K562 (cell line): Measurements from ENCODE around the gene DCAF11. TPM values are rescaled to one million over a fixed set of nuclear protein-coding genes. Genes with fewer than 3 reads are reported as not detected.

Experiments used
- CHD7 ChIP-seq: fragments of 200-600 bp; sonication (generic); IDR thresholded peaks from one replicate; pipeline ENCODE4 v1.6.1; 2012; ENCODE audit warnings: mild to moderate bottlenecking, low read depth, low read length, inconsistent platforms
- EGR1 ChIP-seq: fragments of 450-650 bp; conservative IDR thresholded peaks from 2 replicates; pipeline ENCODE4 v1.6.1; 2017; ENCODE audit warnings: mild to moderate bottlenecking
- ESRRA ChIP-seq: fragments of 450-650 bp; IDR thresholded peaks from 2 replicates; pipeline ENCODE4 v1.6.1; 2014; ENCODE audit warnings: low read depth, mild to moderate bottlenecking, moderate library complexity, borderline replicate concordance
- MEIS2 ChIP-seq: fragments of 450-650 bp; IDR thresholded peaks from 2 replicates; pipeline ENCODE4 v1.6.1; 2014; ENCODE audit warnings: mild to moderate bottlenecking; ENCODE audit not compliant: partially characterized antibody
- RB1 ChIP-seq: fragments of 450-650 bp; IDR thresholded peaks from 2 replicates; pipeline ENCODE4 v1.6.1; 2017; ENCODE audit warnings: low read depth, mild to moderate bottlenecking
- RCOR1 ChIP-seq, 2 experiments: IDR thresholded peaks; 2 replicates each; pipeline ENCODE4 v1.6.1; 2012; ENCODE audit warnings: low read depth in 2 of 2, low read length in 2 of 2, borderline replicate concordance in 1 of 2, improper control_type of control experiment in 1 of 2
- XRCC5 ChIP-seq: fragments of 200-400 bp; formaldehyde crosslinking; IDR thresholded peaks from 2 replicates; pipeline ENCODE4 v1.6.1; 2017; ENCODE audit warnings: low read depth, mild to moderate bottlenecking, low read length
- ZFPM2 ChIP-seq: fragments of 250-450 bp; sonication (Bioruptor Pico); IDR thresholded peaks from 2 replicates; pipeline ENCODE4 v1.5.1; 2022; ENCODE audit warnings: mild to moderate bottlenecking
- ZNF146 ChIP-seq: IDR thresholded peaks from one replicate; pipeline ENCODE4 v1.6.1; 2018; ENCODE audit warnings: missing compliant biosample characterization; ENCODE audit not compliant: unreplicated experiment
- ZNF347 ChIP-seq: fragments of 450-650 bp; formaldehyde crosslinking; IDR thresholded peaks from 2 replicates; pipeline ENCODE4 v1.4.0; 2020; ENCODE audit warnings: low read depth, mild to moderate bottlenecking, moderate library complexity
- ZNF449 ChIP-seq: fragments of 250-450 bp; sonication (Bioruptor Pico); IDR thresholded peaks from 2 replicates; pipeline ENCODE4 v1.8.0; 2022; ENCODE audit warnings: moderate library complexity, mild to moderate bottlenecking, inconsistent platforms
- ZNF518B ChIP-seq: fragments of 250-450 bp; sonication (Bioruptor Pico); IDR thresholded peaks from 2 replicates; pipeline ENCODE4 v1.5.0; 2021; ENCODE audit warnings: mild to moderate bottlenecking, moderate library complexity
- ZNF699 ChIP-seq: fragments of 250-450 bp; sonication (Bioruptor Pico); IDR thresholded peaks from 2 replicates; pipeline ENCODE4 v1.8.0; 2021; ENCODE audit warnings: mild to moderate bottlenecking, moderate library complexity; ENCODE audit not compliant: insufficient replicate concordance
- polyA plus RNA-seq, 8 experiments: library from polyadenylated mRNA; depleted of rRNA in 4 of 8; stranded (reverse) in 5 of 8; unstranded in 3 of 8; fragments of >200 nt; fragmentation: Nextera tagmentation in 2 of 8; fragmentation: Illumina TruSeq in 1 of 8; extraction: Ambion mirVana in 2 of 8; extraction: Trizol in 1 of 8; gene quantifications; 2 replicates each; pipeline versions ENCODE4 v1.2.1 to v1.2.3, GENCODE V29; 2011 to 2014; ENCODE audit warnings: inconsistent platforms in 1 of 8, missing spikeins in 1 of 8
- total RNA-seq, 7 experiments: library from RNA; depleted of rRNA in 6 of 7; stranded (reverse); fragments of >200 nt in 6 of 7; fragmentation: Illumina TruSeq in 2 of 7; extraction: Trizol in 2 of 7; gene quantifications; 2 replicates each; pipeline versions ENCODE4 v1.2.1 to v1.2.3, GENCODE V29; 2011 to 2021; ENCODE audit warnings: low replicate concordance in 1 of 7

Gene DCAF11
- total and polyA plus RNA-seq, 9 of the 15 experiments (the other 6 are each of a cell fraction or from before 2014, with no cell fraction given) = 8.5 to 46.2 (median 36.4) TPM

DNA sequence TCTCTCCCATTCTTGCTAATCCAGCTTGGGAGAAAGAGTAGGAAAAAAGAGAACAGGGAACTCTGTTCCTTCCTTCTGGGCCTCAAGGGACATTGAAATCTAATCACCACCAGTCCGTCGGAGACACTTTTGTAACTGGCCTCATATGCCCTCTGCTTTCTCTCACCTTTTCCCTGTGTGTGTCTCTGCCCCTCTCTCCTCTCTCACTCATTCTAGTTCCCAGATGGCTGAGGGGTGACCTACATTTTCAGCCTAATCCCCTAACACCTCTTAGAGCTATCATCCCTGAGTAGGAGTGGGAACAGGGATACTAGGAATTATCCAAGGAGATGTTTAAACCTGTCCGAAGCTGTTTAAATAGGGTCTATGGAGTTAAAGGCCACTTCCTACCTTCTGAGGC lies 29.4 kb upstream of the DCAF11 start (continued):
- no peak for TF ChIP-seq ZNF449 (CRISPR knock-in tag)
- TF ChIP-seq XRCC5 = no peak
- no peak for TF ChIP-seq EGR1
- TF ChIP-seq ZNF347 (CRISPR knock-in tag) = no peak
- no peak for TF ChIP-seq RCOR1 (IDR thresholded peaks at IDR 0.05; ENCODE audit: borderline replicate concordance in 1 of 2, low read depth in 2 of 2, low read length in 2 of 2)
- no peak for TF ChIP-seq ZNF518B (CRISPR knock-in tag)
- TF ChIP-seq ZNF699 (CRISPR knock-in tag) = no peak
- no peak for TF ChIP-seq ESRRA
- TF ChIP-seq ZFPM2 (CRISPR knock-in tag) = no peak
- no peak for TF ChIP-seq ZNF146 (CRISPR knock-in tag)
- no peak for TF ChIP-seq RB1
- no peak for TF ChIP-seq MEIS2
- TF ChIP-seq CHD7 = no peak
